Activated CD4-positive, alpha-beta T cell treated with anti-CD3 and anti-CD28 coated beads for 48 hours (primary cell): ENCODE measurements around the gene BANK1.

Source experiments
- DNase-seq: peaks from one replicate; pipeline ENCODE4 v3.0.0-alpha.2; 2020

BANK1 gene

DNA sequence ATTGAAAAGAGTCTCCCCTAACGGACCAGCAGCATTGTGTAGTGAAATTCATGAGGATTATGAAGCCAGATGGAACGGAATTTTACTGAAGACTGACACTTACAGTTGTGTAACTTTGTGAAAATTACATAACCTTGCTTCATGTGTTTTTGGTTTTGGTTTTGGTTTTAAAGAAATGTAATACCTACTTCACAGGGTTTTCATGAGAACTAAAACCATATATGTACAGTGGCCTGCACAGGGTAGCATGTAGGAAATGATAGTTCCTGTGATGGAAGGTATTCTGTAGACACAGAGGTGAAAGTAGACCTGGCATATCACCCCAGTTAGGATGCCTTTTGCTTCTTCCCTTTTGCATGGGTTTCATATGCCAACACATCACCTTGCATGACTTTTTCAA is 247.0 kb downstream of the BANK1 start:
- DNase-seq: no peak

GRCh38 chr4:102042871-102043802 is 252.6 kb downstream of the BANK1 start:
- no peak for DNase-seq

- DNase-seq: no peak
Observed at GRCh38 chr4:102047616-102048015, 257.1 kb downstream of the BANK1 start.

DNA sequence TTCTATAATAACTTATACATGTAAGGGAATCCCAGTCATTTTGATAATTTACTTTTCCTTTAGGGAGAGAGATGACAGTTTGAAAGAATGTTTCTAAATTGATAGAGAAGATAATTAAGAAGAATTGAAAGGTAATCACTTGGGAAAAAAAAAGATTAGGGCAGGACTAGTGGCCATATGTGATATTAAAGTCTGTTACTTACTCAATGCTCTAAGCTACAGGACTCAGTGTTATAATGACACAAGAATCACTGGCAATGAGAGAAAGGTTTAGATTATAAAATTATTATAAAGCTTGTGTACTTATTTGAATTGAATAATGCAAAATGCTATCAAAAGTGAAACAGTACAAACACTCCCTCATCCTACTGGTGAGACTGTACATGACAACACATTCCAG is 265.3 kb downstream of the BANK1 start:
- DNase-seq: no peak

- DNase-seq: no peak
Observed at GRCh38 chr4:102057122-102057521, 266.6 kb downstream of the BANK1 start.

GRCh38 chr4:102061133-102061532 is 270.6 kb downstream of the BANK1 start:
- no peak for DNase-seq

DNA sequence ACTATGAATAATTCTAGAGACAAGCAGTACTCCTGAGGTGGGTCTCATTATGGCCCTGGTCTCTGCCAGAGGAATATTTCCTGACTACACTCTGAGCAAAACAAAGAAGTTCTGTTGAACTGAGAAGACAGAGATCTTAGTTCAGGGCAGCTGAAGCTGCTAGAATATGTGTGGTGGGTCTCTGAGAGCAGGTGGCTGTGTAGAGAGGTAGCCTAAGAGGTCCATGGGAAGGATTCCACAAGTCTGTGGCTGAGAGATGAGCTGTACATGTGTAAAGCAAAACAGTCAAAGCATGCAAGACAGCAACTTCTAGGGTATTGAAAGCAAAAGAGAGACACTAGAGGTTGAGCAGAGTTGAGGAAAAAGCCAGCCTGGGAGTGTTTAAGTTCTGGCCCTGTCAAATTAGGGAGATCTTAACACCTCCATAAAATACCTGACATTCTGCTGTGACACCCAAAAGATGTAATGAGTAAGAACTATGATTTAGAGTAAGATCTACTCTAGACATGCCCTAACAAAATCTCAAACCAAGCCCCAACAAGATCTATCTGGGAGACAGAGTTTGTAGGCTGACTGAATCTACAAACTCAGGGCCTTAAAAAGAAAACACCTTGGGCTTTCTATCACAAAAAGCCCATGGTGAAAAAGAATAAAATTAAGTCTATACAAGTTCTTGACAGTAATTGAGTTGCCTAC is 274.4 kb downstream of the BANK1 start:
- DNase-seq: no peak

- DNase-seq: no peak
Observed at GRCh38 chr4:102076622-102077021, 286.1 kb downstream of the BANK1 start.

GRCh38 chr4:102080184-102080583 is 289.7 kb downstream of the BANK1 start:
- no peak for DNase-seq

DNA sequence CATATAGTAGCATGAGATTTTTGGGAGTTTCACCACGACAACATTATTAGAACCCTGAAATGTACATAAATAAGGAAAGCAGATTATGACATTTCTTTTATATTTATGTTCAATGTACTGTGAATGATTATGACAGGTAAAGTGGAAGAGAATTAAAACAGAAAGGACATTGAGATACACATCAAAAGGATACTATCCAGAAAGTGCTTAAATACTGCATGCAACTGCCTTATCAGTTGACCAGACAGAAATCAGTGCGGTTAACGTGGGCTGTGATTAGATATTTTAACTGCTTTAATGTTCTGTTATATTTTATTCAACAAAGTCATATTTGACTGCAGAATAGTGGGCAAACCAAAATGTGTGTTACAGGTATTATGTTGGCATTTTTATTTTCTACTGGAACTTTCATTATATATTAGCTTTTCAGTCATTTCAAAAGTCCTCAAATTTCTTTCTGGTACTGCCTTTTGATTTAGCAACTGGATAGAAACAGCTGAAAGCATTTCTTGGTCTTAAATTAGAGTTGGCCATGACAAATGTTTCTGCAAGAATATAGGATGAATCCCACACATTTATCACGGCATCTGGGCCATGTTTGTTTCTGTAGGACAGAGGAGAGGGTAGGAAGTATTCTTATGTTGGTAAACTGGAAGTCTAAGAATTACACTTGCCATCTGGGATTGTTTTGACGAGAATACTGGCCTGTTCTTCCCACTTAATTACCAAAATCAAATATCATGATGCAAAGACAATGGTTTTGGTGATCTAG is 299.5 kb downstream of the BANK1 start:
- no peak for DNase-seq

DNA sequence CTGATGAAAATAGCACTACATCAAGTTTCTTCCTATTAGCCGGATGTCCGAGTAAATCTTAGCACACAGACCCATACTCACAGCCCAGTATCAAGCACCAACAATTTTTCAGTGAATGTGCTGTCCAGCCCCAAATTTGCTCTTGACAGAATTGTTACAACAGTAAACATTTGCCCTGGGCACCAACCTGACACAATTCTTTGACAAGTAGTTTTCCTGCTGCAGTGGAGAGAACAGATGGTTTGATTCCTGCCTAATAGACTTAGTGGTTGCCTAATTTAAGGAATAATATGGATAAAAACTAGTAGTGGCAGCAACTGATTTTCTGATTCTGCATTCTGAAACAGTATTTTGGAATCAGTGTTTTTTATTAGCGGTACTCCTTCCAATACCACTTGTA is 301.1 kb downstream of the BANK1 start:
- no peak for DNase-seq

DNA sequence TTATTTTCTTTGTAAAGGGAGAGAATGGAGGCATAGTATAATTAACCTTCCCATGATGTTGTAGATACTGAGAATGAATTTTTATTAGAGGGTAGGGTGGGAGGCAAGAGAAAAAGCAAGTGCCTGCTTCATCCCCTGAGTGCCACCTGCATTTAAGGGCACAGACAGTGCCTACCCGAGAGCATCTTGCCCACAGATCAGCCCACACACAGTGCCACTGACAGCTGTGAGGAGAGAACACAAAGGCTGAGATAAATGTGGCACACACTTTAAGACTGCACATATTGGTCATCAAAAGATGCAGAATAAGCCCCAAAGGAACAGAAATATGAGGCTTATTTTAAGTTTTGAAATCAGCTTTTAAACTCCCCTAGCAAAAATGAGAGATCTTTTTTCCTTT is 304.0 kb downstream of the BANK1 start:
- DNase-seq: no peak

DNA sequence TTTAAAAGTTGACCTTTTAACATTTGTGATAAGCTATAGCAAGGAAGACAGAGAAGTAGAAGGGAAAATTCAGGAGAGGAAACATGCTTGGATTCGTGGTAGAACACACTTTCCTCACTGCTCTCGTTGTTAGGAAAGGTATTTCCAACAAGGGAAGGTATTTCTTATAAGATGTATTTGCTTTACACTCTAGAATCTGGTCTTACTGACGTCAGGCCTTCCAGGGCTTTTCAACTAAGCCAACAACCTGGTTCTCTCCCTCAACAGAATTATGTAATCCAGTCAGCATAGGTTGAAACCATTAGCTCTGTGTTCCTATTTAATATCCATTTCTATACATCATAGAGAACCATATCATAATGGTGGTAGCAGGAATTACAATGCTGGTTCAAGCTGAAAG is 312.8 kb downstream of the BANK1 start:
- DNase-seq: no peak

- DNase-seq: no peak
Observed at GRCh38 chr4:102104278-102104677, 313.7 kb downstream of the BANK1 start.

DNA sequence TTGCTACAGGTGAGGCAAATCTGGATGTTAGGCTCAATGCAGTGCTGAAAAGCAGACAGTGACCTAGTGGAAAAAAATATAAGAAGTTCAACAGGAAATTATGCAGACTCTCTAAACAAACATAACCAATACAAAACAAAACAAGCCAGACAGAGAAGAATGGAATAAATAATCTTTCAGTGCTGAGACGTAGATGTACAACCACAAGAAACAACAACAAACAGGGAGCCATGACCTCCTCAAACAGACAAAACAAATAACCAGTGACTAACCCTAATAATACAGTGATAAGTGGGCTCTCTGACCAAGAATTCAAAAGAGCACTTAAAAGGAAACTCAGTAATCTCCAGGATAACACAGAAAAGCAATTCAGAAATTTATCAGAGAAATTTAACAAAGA is 315.5 kb downstream of the BANK1 start:
- no peak for DNase-seq

DNA sequence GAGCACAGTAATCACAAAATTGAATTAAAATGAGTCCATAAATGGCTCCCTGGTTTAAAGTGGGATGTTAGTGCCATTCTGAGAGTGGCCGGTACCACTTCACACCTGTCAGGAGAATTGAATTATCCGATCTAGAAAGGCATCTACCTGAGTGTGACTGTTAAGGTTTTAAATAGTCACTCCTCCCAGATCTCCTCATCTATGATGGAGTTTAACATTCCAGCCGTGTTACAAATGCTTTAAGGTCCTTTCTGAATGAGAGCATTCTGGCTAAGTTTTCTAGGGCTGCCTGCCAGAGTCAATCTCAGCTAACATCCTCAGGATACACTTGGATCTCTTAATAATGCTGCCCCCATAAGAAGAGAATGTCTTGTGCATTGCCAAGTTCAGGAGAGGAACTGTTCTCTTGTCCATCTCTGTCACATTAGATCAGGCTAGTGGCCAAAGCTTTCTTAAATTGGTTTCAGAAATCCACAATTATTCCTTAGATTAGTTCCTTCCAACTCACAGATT is 323.6 kb downstream of the BANK1 start:
- no peak for DNase-seq

DNA sequence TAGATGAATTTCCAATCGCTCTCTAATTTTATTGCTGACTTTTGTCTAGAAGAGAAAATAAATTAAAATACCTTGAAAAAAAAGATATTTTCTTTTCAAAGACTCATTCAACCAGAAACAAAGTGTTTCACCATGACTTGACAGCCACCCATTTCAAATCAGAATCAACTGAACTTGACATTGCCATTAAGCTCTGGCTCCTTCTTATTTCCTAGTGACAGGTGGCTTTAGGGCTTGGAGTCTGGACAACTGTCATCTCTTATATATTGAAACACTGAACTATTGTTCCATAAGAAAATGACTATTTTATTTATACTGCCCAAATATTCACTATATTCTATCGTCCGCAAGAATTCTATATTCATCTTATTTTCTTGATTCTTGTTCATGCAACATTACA is 325.6 kb downstream of the BANK1 start:
- DNase-seq: no peak

DNA sequence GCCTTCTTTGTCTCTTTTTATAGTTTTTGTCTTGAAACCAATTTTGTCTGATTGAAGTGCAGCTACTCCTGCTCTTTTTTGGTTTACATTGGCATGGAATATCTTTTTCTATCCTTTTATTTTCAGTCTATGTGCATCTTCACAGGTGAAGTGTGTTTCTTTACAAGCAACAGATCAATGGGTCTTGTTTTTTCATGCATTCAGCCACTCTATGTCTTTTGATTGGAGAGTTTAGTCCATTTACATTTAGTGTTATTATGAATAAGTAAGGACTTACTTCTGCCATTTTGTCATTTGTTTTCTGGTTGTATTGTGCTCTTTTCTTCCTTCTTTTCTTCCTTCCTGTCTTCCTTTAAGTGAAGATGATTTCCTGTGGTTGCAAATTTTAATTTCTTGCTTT is 330.3 kb downstream of the BANK1 start:
- no peak for DNase-seq
